ENCODE data around the gene ACOT7. TPM values are rescaled to one million over a fixed set of nuclear protein-coding genes. Genes with fewer than 3 reads are reported as not detected.
A peak's percentile ranks its signal among the peaks of the same experiment; 100 is the strongest.

ACOT7 gene
- total and polyA plus RNA-seq, 2 donors = 14.2 to 22.2 TPM

DNA sequence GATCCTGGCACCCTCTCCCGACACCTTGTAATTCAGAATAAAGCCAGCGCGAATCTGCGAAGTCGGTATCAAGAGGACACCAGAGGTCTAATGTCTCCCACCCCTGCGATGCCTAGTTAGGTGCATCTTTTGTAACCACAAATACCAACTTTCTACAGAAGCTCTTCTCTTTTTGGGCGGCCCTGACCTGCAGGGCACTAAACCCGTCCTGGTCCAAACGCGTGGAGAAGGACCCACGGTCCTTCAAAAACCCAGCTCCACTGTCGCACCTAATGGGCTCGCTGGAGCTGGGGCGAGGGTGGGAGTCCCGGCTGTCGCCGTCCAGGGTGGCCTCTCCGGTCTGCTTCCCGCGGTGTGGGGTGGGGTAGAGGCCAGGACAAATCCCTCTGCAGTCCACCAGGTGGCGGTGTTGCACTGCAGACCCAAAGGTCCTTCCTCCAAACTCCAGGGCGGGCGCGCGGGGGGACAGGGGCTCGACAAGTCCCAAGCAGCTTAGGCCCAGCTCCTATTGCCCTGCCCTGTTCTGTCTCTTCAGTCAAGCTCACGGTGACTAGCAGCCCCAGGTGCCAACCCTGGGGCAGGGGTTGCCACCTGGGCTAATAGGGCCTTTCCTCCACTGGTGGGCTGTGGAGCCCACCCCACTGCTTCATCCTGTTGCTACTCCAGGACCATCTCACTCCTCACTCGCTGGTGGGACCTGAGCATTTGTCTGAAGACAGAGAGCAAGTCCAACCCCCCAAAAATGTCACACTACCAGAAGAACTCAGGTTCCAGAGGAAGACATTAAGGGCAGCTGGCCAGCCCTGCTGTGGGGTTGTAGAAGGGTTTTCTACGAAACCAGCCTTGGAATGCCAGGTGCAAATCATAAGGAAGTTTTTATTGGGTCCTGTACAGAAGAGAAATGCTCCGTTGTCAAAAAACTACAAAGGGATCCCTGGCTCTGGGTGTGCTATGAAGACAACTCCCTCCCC is 146.8 kb downstream of the ACOT7 start:
- WGBS = 11% methylated on average over 30 of the region's 30 CpGs
- Histone ChIP-seq H3K27ac (ENCODE audit: low read depth in 1 of 2, low read length in 1 of 2) (no peak overlapping the region), H3K36me3 (ENCODE audit: control insufficient read depth in 2 of 2, insufficient read depth in 2 of 2, low read length in 1 of 2) (no peaks in the 10 kb centered on the region), H3K4me3 (ENCODE audit: low read length in 2 of 2) (no peak overlapping the region), H3K27me3 (ENCODE audit: control insufficient read depth in 2 of 2, insufficient read depth in 1 of 2, low read length in 1 of 2) (peaks cover 94 to 95% of the 10 kb centered on the region in 2 donors), H3K9me3 (ENCODE audit: control insufficient read depth in 2 of 2, insufficient read depth in 1 of 2, low read length in 1 of 2) (peaks cover 0 to 3% of the 10 kb centered on the region in 2 donors), H3K4me1 (ENCODE audit: control insufficient read depth in 2 of 2, insufficient read depth in 2 of 2, low read length in 2 of 2) (peaks cover 2 to 17% of the 10 kb centered on the region in 2 donors)
- peak in 8 of 9 donors; percentile 60 to 87 (median 73) for DNase-seq (ENCODE audit: low read depth in 6 of 9, low spot score in 9 of 9)

DNA sequence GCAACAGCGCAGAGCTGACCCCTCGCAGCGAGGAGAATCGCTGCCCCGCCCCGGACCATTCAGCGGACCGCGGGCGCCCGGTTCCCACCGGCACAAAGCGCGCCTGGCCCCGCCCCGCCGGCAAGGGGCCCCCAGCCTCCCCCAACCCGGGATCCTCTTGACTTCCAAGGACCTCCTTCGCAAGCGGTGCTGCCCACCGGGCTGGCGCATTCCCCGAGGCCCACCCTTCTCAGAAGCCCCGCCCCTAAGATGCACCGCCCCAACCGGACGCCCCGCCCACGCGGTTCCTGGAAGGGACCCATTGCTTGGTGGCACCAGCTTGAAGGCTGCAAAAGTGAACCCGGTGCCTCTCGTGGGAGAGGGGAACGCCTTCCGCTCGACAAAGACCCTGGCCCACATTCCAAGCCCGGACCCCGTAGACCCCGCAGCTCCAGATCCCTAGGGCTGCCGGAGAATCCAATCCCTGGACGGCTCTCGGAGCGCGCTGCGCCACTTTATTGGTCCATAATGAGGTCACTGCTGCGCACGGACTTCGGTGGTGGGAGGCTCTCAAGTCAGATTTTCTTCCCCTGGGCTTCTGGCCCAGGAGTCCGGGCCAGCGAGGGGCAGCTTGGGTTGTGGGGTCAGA is 147.6 kb downstream of the ACOT7 start:
- H3K9me3 ChIP-seq (ENCODE audit: control insufficient read depth in 2 of 2, insufficient read depth in 1 of 2, low read length in 1 of 2) = peaks cover 0 to 3% of the 10 kb centered on the region in 2 donors
- H3K27me3 ChIP-seq (ENCODE audit: control insufficient read depth in 2 of 2, insufficient read depth in 1 of 2, low read length in 1 of 2) = peaks cover 95% of the 10 kb centered on the region in 2 donors
- no peak overlapping the region for H3K4me3 ChIP-seq (ENCODE audit: low read length in 2 of 2)
- H3K36me3 ChIP-seq (ENCODE audit: control insufficient read depth in 2 of 2, insufficient read depth in 2 of 2, low read length in 1 of 2) = no peaks in the 10 kb centered on the region
- peaks cover 2 to 17% of the 10 kb centered on the region in 2 donors for H3K4me1 ChIP-seq (ENCODE audit: control insufficient read depth in 2 of 2, insufficient read depth in 2 of 2, low read length in 2 of 2)
- 7% methylated on average over 49 of the region's 49 CpGs for WGBS
- DNase-seq (ENCODE audit: low read depth in 6 of 9, low spot score in 9 of 9) = peak in 2 of 9 donors; percentile 36 to 52
- no peak overlapping the region for H3K27ac ChIP-seq (ENCODE audit: low read depth in 1 of 2, low read length in 1 of 2)

DNA sequence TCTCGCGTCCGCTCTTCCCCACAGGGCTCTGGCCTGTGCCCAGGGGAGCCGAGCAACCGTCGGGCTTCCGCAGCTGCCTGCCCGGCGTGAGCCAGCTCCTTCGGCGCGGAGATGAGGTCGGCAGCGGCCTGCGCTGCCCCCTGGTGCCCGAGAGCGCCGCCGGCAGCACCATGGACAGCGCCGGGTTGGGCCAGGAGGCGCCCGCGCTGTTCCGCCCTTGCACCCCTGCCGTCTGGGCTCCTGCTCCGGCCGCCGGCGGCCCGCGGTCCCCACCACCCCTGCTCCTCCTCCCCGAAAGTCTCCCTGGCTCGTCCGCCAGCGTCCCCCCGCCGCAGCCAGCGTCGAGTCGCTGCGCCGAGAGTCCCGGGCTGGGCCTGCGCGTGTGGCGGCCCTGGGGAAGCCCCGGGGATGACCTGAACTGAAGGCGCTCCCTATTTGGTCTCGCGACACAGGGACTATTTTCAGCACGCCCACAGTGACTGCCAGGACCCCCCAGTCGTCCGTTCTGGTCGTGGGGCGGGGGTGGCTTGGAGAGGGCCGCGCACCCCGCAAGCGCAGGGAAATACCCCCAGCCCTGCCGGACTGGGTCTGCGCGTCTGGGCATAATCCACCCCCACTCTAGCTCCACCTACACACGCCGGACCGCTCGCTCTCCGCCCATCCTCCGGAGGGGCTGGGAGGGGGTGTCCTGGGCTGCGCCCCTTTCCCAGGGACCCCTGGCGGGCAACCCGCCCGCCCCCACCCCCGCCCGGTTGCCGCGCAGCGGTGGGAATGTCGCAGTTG is 148.3 kb downstream of the ACOT7 start:
- Histone ChIP-seq H3K36me3 (ENCODE audit: control insufficient read depth in 2 of 2, insufficient read depth in 2 of 2, low read length in 1 of 2) (no peaks in the 10 kb centered on the region), H3K9me3 (ENCODE audit: control insufficient read depth in 2 of 2, insufficient read depth in 1 of 2, low read length in 1 of 2) (peaks cover 0 to 3% of the 10 kb centered on the region in 2 donors), H3K4me1 (ENCODE audit: control insufficient read depth in 2 of 2, insufficient read depth in 2 of 2, low read length in 2 of 2) (peaks cover 2 to 17% of the 10 kb centered on the region in 2 donors), H3K27ac (ENCODE audit: low read depth in 1 of 2, low read length in 1 of 2) (no peak overlapping the region), H3K4me3 (ENCODE audit: low read length in 2 of 2) (no peak overlapping the region), H3K27me3 (ENCODE audit: control insufficient read depth in 2 of 2, insufficient read depth in 1 of 2, low read length in 1 of 2) (peaks cover 94 to 95% of the 10 kb centered on the region in 2 donors)
- peak; percentile 34 to 86 (median 69) for DNase-seq (ENCODE audit: low read depth in 6 of 9, low spot score in 9 of 9)
- WGBS = 4% methylated on average over 79 of the region's 79 CpGs

DNA sequence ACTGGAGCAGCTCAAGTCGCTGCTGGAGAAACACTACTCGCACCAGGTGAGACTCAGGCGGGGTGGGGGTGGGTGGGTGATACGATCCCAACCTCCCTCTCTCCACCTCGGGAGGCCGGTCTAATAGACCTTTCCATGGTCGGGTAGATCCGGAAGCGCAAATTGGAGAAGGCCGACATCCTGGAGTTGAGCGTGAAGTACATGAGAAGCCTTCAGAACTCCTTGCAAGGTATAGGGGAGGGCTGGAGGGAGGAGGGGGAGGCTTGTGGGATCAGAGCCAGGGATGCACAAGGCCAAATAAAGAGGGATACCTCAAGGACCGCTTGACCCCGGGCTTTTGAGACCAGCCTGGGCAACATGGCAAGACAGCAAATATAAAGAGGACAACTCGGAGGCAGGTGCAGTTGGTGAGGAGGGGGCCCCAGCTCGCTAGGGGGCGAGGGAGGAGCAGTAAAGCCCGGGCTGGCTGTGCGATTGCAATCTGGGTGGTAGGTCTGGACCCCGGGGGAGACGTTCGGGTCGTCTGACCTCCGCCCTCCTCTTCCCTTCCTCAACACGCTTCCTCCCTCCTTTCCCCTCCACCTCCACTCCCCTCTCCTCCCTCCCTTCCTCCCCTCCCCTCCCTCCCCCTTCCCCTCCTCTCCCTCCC is 149.0 kb downstream of the ACOT7 start:
- WGBS = 6% methylated on average over 24 of the region's 24 CpGs
- peaks cover 2 to 17% of the 10 kb centered on the region in 2 donors for H3K4me1 ChIP-seq (ENCODE audit: control insufficient read depth in 2 of 2, insufficient read depth in 2 of 2, low read length in 2 of 2)
- H3K9me3 ChIP-seq (ENCODE audit: control insufficient read depth in 2 of 2, insufficient read depth in 1 of 2, low read length in 1 of 2) = peaks cover 0 to 3% of the 10 kb centered on the region in 2 donors
- H3K27me3 ChIP-seq (ENCODE audit: control insufficient read depth in 2 of 2, insufficient read depth in 1 of 2, low read length in 1 of 2) = peaks cover 94 to 97% of the 10 kb centered on the region in 2 donors
- H3K4me3 ChIP-seq (ENCODE audit: low read length in 2 of 2) = no peak overlapping the region
- no peak for DNase-seq (ENCODE audit: low read depth in 6 of 9, low spot score in 9 of 9)
- H3K36me3 ChIP-seq (ENCODE audit: control insufficient read depth in 2 of 2, insufficient read depth in 2 of 2, low read length in 1 of 2) = no peaks in the 10 kb centered on the region
- H3K27ac ChIP-seq (ENCODE audit: low read depth in 1 of 2, low read length in 1 of 2) = no peak overlapping the region

DNA sequence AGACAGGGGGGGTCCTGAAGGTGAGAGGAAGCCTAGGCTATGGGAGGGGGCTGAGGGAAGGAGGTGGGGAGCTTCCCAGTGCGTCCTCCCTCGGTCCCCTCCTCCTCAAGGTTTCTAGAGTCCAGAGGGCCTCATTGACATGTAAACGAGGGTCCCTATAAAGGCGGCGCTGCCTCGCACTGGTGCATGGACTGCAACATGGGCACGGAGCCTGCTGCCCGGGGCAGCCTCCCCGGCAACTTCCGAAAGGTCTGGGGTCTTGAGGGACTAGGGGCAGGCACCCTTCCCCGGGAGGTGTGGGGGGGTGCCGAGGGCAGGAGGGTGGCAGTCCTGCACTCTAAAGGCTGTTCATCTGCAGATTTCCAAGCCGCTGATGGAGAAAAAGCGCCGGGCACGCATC is 149.6 kb downstream of the ACOT7 start, which contains the start of gene HES3:
TSS of gene HES3 (plus strand) at position 187 of the 400 bp plus-strand sequence. CDS start at position 374, 187 bp downstream.
- Histone ChIP-seq H3K4me1 (ENCODE audit: control insufficient read depth in 2 of 2, insufficient read depth in 2 of 2, low read length in 2 of 2) (peaks cover 2 to 16% of the 10 kb centered on the region in 2 donors), H3K4me3 (ENCODE audit: low read length in 2 of 2) (no peak within 1 kb of the TSS), H3K27ac (ENCODE audit: low read depth in 1 of 2, low read length in 1 of 2) (no peak within 1 kb of the TSS), H3K9me3 (ENCODE audit: control insufficient read depth in 2 of 2, insufficient read depth in 1 of 2, low read length in 1 of 2) (peaks cover 0 to 3% of the 10 kb centered on the region in 2 donors), H3K27me3 (ENCODE audit: control insufficient read depth in 2 of 2, insufficient read depth in 1 of 2, low read length in 1 of 2) (peaks cover 94 to 100% of the 10 kb centered on the region in 2 donors), H3K36me3 (ENCODE audit: control insufficient read depth in 2 of 2, insufficient read depth in 2 of 2, low read length in 1 of 2) (no peaks in the 10 kb centered on the region)
- DNase-seq (ENCODE audit: low read depth in 6 of 9, low spot score in 9 of 9) = no peak
- WGBS = 9% methylated on average over 16 of the region's 16 CpGs

DNA sequence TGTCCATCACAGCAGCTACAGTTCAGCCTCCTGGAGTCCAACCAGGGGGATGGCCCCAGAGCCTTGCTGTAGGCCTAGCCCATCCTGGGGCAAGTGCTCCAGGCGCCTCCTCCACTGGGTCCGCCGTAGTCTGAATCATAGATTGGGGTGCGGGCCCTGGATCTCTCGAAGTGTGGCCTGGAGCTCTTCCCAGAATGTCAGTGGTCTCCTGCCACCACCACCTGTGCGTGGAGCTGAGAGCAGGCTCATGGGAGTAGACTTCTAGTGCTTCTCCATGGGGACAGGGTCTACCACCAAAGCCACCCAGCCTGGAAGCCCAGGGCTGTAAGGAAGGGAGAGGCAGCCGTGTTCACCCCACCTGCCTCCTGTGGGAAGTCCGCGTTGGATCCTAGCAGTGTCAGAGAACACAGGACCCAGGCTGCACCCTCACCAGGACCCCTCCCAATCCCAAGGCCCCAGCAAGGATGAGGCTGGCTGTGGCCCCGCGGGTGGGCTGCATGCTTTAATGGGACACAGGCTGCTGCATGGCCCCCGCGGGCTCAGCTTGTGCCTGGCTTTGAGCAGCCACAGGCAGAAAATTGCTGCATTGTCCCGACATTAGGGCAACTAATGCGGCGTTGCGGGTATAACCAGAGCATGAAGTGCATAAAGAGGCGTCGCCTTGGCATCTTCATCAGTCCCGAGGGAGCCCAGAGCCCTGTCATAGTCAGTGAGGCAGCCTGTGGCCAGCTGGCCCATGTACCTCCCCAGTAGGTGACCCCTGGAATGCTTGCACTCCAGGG is 150.3 kb downstream of the ACOT7 start:
- H3K4me1 ChIP-seq (ENCODE audit: control insufficient read depth in 2 of 2, insufficient read depth in 2 of 2, low read length in 2 of 2) = peaks cover 2 to 13% of the 10 kb centered on the region in 2 donors
- H3K27me3 ChIP-seq (ENCODE audit: control insufficient read depth in 2 of 2, insufficient read depth in 1 of 2, low read length in 1 of 2) = peaks cover 92 to 100% of the 10 kb centered on the region in 2 donors
- H3K9me3 ChIP-seq (ENCODE audit: control insufficient read depth in 2 of 2, insufficient read depth in 1 of 2, low read length in 1 of 2) = peaks cover 0 to 3% of the 10 kb centered on the region in 2 donors
- H3K27ac ChIP-seq (ENCODE audit: low read depth in 1 of 2, low read length in 1 of 2) = no peak overlapping the region
- no peak for DNase-seq (ENCODE audit: low read depth in 6 of 9, low spot score in 9 of 9)
- H3K4me3 ChIP-seq (ENCODE audit: low read length in 2 of 2) = no peak overlapping the region
- no peaks in the 10 kb centered on the region for H3K36me3 ChIP-seq (ENCODE audit: control insufficient read depth in 2 of 2, insufficient read depth in 2 of 2, low read length in 1 of 2)
- WGBS = 26% methylated on average over 20 of the region's 20 CpGs

DNA sequence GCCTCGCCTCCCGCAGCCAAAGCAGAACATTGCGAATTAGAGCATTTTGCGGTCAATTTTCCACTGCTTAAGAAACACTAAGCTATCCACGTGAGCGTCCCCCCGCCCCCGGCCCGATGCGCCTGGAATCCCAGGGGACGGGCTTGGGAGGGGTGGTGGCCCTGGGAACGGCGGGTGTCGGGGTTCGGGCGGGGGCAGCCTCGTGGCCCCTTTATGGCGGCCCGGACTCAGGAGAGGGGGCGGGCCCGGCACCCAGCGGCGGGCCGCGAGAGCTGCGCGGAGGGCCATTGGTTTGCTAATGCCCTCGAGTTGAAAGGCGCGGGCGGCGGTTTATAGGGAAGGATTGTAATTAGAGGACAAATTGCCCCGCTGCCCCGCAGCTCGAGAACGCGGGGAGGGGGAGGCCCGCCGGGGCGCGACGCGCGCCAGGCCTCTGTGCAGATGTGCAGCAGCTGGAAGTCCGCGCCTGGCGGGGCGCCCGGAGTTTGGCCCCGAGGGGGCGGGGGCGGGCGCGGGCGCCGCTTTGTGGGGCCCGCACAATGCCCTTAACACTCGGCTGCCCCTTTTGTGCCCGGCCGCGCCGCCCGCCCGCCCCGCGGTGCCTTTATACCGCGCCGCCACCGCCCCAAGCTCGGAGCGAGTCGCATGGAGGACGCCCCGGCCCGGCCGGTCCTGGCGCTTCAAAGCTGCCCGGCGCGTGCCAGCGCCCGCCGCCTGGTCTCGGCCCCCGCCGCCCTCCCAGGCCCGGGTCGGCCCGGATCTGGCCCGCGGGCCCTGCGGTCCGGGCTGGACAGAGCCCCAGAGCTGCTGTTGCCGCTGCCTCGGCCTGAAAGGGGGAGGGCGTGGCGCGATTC is 151.5 kb downstream of the ACOT7 start:
- H3K27ac ChIP-seq (ENCODE audit: low read depth in 1 of 2, low read length in 1 of 2) = no peak overlapping the region
- no peaks in the 10 kb centered on the region for H3K36me3 ChIP-seq (ENCODE audit: control insufficient read depth in 2 of 2, insufficient read depth in 2 of 2, low read length in 1 of 2)
- H3K27me3 ChIP-seq (ENCODE audit: control insufficient read depth in 2 of 2, insufficient read depth in 1 of 2, low read length in 1 of 2) = peaks cover 86 to 96% of the 10 kb centered on the region in 2 donors
- DNase-seq (ENCODE audit: low read depth in 6 of 9, low spot score in 9 of 9) = no peak
- WGBS = 2% methylated on average over 99 of the region's 99 CpGs
- H3K4me1 ChIP-seq (ENCODE audit: control insufficient read depth in 2 of 2, insufficient read depth in 2 of 2, low read length in 2 of 2) = peaks cover 2 to 13% of the 10 kb centered on the region in 2 donors
- peaks cover 0 to 3% of the 10 kb centered on the region in 2 donors for H3K9me3 ChIP-seq (ENCODE audit: control insufficient read depth in 2 of 2, insufficient read depth in 1 of 2, low read length in 1 of 2)
- H3K4me3 ChIP-seq (ENCODE audit: low read length in 2 of 2) = no peak overlapping the region
